Mesenchymal stem cell (in vitro differentiated cells and primary cell): Measurements from ENCODE around the gene NDOR1.

Source experiments
- DNase-seq: peaks from one replicate; pipeline ENCODE4 v3.0.0-alpha.2; 2013
- H2AFZ ChIP-seq: one replicate; pipeline ENCODE4 v1.6.1; 2013; ENCODE audit warnings: low read depth, mild to moderate bottlenecking, control low read depth, inconsistent platforms, low read length, moderate library complexity
- H2AK5ac ChIP-seq: 2 replicates; pipeline ENCODE4 v1.6.1; 2013; ENCODE audit warnings: low read length, moderate library complexity, mild to moderate bottlenecking, inconsistent platforms; ENCODE audit not compliant: severe bottlenecking
- H2BK120ac ChIP-seq: one replicate; pipeline ENCODE4 v1.6.1; 2013; ENCODE audit warnings: low read depth, mild to moderate bottlenecking, inconsistent platforms, low read length, moderate library complexity
- H2BK12ac ChIP-seq, 2 experiments: one replicate each; pipeline ENCODE4 v1.6.1; 2013; ENCODE audit warnings: inconsistent platforms in 2 of 2, low read length in 2 of 2, mild to moderate bottlenecking in 2 of 2, moderate library complexity in 2 of 2, control low read depth in 1 of 2
- H2BK15ac ChIP-seq: one replicate; pipeline ENCODE4 v1.6.1; 2013; ENCODE audit warnings: mild to moderate bottlenecking, low read depth, inconsistent platforms; ENCODE audit not compliant: poor library complexity, severe bottlenecking
- H2BK5ac ChIP-seq: 2 replicates; pipeline ENCODE4 v1.6.1; 2013; ENCODE audit warnings: low read depth, mild to moderate bottlenecking, low read length, control low read depth, inconsistent platforms; ENCODE audit not compliant: poor library complexity, severe bottlenecking
- H3K14ac ChIP-seq, 2 experiments: one replicate each; pipeline ENCODE4 v1.6.1; 2013; ENCODE audit warnings: inconsistent platforms in 2 of 2, low read length in 2 of 2, control low read depth in 1 of 2, mild to moderate bottlenecking in 1 of 2, moderate library complexity in 1 of 2
- H3K18ac ChIP-seq, 2 experiments: one replicate each; pipeline ENCODE4 v1.6.1; 2013; ENCODE audit warnings: inconsistent platforms in 2 of 2, low read length in 2 of 2, control low read depth in 1 of 2, low read depth in 1 of 2, mild to moderate bottlenecking in 1 of 2
- H3K23ac ChIP-seq, 2 experiments: one replicate each; pipeline ENCODE4 v1.6.1; 2013; ENCODE audit warnings: inconsistent platforms in 2 of 2, low read length in 2 of 2, mild to moderate bottlenecking in 2 of 2, moderate library complexity in 2 of 2, control low read depth in 1 of 2
- H3K27ac ChIP-seq: 2 replicates; pipeline ENCODE4 v1.5.1; 2013; ENCODE audit warnings: mild to moderate bottlenecking, moderate library complexity, low read length, control low read depth, inconsistent platforms; ENCODE audit not compliant: poor library complexity, severe bottlenecking
- H3K27me3 ChIP-seq, 2 experiments: 2 replicates each; pipeline versions ENCODE4 v1.6.1 to v1.7.0; 2013; ENCODE audit warnings: low read length in 2 of 2, mild to moderate bottlenecking in 2 of 2, moderate library complexity in 2 of 2, control low read depth in 1 of 2, inconsistent platforms in 1 of 2; ENCODE audit not compliant: control insufficient read depth in 1 of 2, insufficient read depth in 1 of 2
- H3K36me3 ChIP-seq, 2 experiments: 2 replicates each; pipeline versions ENCODE4 v1.6.1 to v1.7.0; 2013; ENCODE audit warnings: low read length in 2 of 2, control low read depth in 1 of 2, inconsistent platforms in 1 of 2, low read depth in 1 of 2, mild to moderate bottlenecking in 1 of 2; ENCODE audit not compliant: insufficient read depth in 2 of 2, control insufficient read depth in 1 of 2
- H3K4ac ChIP-seq, 2 experiments: one replicate each; pipeline ENCODE4 v1.6.1; 2013; ENCODE audit warnings: inconsistent platforms in 2 of 2, low read length in 2 of 2, mild to moderate bottlenecking in 2 of 2, moderate library complexity in 2 of 2, control low read depth in 1 of 2, low read depth in 1 of 2
- H3K4me1 ChIP-seq: 2 replicates; pipeline ENCODE4 v1.6.1; 2013; ENCODE audit warnings: low read depth, low read length, control low read depth; ENCODE audit not compliant: control insufficient read depth, insufficient read depth
- H3K4me2 ChIP-seq: 2 replicates; pipeline ENCODE4 v1.6.1; 2013; ENCODE audit warnings: low read length, mild to moderate bottlenecking, inconsistent platforms; ENCODE audit not compliant: poor library complexity, severe bottlenecking
- H3K4me3 ChIP-seq, 2 experiments: 2 replicates each; pipeline versions ENCODE4 v1.5.1 to v1.7.0; 2013; ENCODE audit warnings: low read length in 2 of 2, mild to moderate bottlenecking in 2 of 2, control low read depth in 1 of 2, low read depth in 1 of 2; ENCODE audit not compliant: insufficient read depth in 1 of 2
- H3K79me1 ChIP-seq: replicated peaks from 2 replicates; pipeline ENCODE4 v1.6.1; 2013; ENCODE audit warnings: mild to moderate bottlenecking, control low read depth, low read length, inconsistent platforms; ENCODE audit not compliant: poor library complexity, severe bottlenecking
- H3K9ac ChIP-seq: 2 replicates; pipeline ENCODE4 v1.7.0; 2013; ENCODE audit warnings: mild to moderate bottlenecking, low read length, moderate library complexity
- H3K9me3 ChIP-seq: 2 replicates; pipeline ENCODE4 v1.7.0; 2013; ENCODE audit warnings: mild to moderate bottlenecking, low read length; ENCODE audit not compliant: control insufficient read depth
- H4K8ac ChIP-seq: one replicate; pipeline ENCODE4 v1.6.1; 2013; ENCODE audit warnings: inconsistent platforms, mild to moderate bottlenecking, low read length, moderate library complexity
- H4K91ac ChIP-seq: one replicate; pipeline ENCODE4 v1.6.1; 2013; ENCODE audit warnings: mild to moderate bottlenecking, low read length, inconsistent platforms
- WGBS: methylation state at CpG from one replicate; pipeline ENCODE4 v1.1.7; 2013; ENCODE audit warnings: mixed read lengths; 5-methylcytosine and 5-hydroxymethylcytosine counted together

Gene NDOR1

GRCh38 chr9:137176302-137177182 lies 29.0 kb upstream of the NDOR1 start:
- H3K79me1 ChIP-seq = peaks cover 7% of the 10 kb centered on the region

GRCh38 chr9:137178201-137178938 lies 27.1 kb upstream of the NDOR1 start:
- Histone ChIP-seq H3K36me3 (peaks cover 47 to 67% of the 10 kb centered on the region in 2 experiments), H3K14ac (no peak overlapping the region), H2BK5ac (no peak overlapping the region), H3K79me1 (peaks cover 9% of the 10 kb centered on the region), H3K4me2 (no peak overlapping the region), H3K23ac (no peak overlapping the region), H4K91ac (no peak overlapping the region), H2BK120ac (no peak overlapping the region), H4K8ac (no peak overlapping the region), H2BK15ac (no peak overlapping the region), H3K4ac (no peak overlapping the region), H3K9ac (no peak overlapping the region), H3K27me3 (peaks cover 5 to 16% of the 10 kb centered on the region in 2 experiments), H3K4me1 (peaks cover 7% of the 10 kb centered on the region), H2AFZ (no peak overlapping the region), H3K4me3 (no peak overlapping the region), H3K9me3 (no peaks in the 10 kb centered on the region), H3K27ac (no peak overlapping the region), H2BK12ac (no peak overlapping the region), H3K18ac (no peak overlapping the region), H2AK5ac (no peak overlapping the region)
- WGBS = 90% methylated on average over 23 of the region's 23 CpGs
- no peak for DNase-seq

More at GRCh38 chr9:137176302-137177182, 29.0 kb upstream of the NDOR1 start:
- Histone ChIP-seq H2BK12ac (no peak overlapping the region), H2BK120ac (no peak overlapping the region), H3K9ac (no peak overlapping the region), H3K9me3 (no peaks in the 10 kb centered on the region), H2BK5ac (no peak overlapping the region), H3K4me2 (no peak overlapping the region), H2AFZ (no peak overlapping the region), H3K4me1 (peaks cover 7% of the 10 kb centered on the region), H2AK5ac (no peak overlapping the region), H3K36me3 (peaks cover 31 to 51% of the 10 kb centered on the region in 2 experiments), H3K18ac (no peak overlapping the region), H3K4me3 (no peak overlapping the region), H3K27me3 (peaks cover 22 to 34% of the 10 kb centered on the region in 2 experiments), H3K14ac (no peak overlapping the region), H4K91ac (no peak overlapping the region), H3K27ac (no peak overlapping the region), H4K8ac (no peak overlapping the region), H3K23ac (no peak overlapping the region), H3K4ac (no peak overlapping the region), H2BK15ac (no peak overlapping the region)
- 67% methylated on average over 17 of the region's 17 CpGs for WGBS
- DNase-seq = peak; percentile 32

GRCh38 chr9:137178939-137179630 lies 26.4 kb upstream of the NDOR1 start:
- peaks cover 7% of the 10 kb centered on the region for H3K4me1 ChIP-seq
- no peak overlapping the region for H4K8ac ChIP-seq
- H3K36me3 ChIP-seq = peaks cover 54 to 74% of the 10 kb centered on the region in 2 experiments
- no peak overlapping the region for H2AK5ac ChIP-seq
- H3K23ac ChIP-seq = no peak overlapping the region
- H3K9me3 ChIP-seq = no peaks in the 10 kb centered on the region
- no peak overlapping the region for H2BK5ac ChIP-seq
- no peak overlapping the region for H3K4ac ChIP-seq
- H3K27ac ChIP-seq = no peak overlapping the region
- peaks cover under 1 to 9% of the 10 kb centered on the region in 2 experiments for H3K27me3 ChIP-seq
- H4K91ac ChIP-seq = peak overlapping the region; percentile 12
- H2BK120ac ChIP-seq = no peak overlapping the region
- no peak overlapping the region for H3K4me2 ChIP-seq
- H3K18ac ChIP-seq = no peak overlapping the region
- DNase-seq = no peak
- H3K4me3 ChIP-seq = no peak overlapping the region
- WGBS = 92% methylated on average over 19 of the region's 19 CpGs
- H2BK12ac ChIP-seq = no peak overlapping the region
- no peak overlapping the region for H2BK15ac ChIP-seq
- H3K79me1 ChIP-seq = peaks cover 13% of the 10 kb centered on the region
- no peak overlapping the region for H3K9ac ChIP-seq
- H3K14ac ChIP-seq = no peak overlapping the region
- H2AFZ ChIP-seq = no peak overlapping the region
